NCI-H524 (cell line): ENCODE measurements around the gene GNRHR.
"Not testable (repeated sequence)": the region's sequence is repeated elsewhere in the genome, so short reads cannot be mapped to it uniquely, and the experiment has no call there.

ENCODE experiments used
- DNase-seq, 2 experiments: peaks; one replicate each; lab custom pipeline; 2025; lab: John Stamatoyannopoulos, UW

GNRHR gene, protein sequence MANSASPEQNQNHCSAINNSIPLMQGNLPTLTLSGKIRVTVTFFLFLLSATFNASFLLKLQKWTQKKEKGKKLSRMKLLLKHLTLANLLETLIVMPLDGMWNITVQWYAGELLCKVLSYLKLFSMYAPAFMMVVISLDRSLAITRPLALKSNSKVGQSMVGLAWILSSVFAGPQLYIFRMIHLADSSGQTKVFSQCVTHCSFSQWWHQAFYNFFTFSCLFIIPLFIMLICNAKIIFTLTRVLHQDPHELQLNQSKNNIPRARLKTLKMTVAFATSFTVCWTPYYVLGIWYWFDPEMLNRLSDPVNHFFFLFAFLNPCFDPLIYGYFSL

DNA sequence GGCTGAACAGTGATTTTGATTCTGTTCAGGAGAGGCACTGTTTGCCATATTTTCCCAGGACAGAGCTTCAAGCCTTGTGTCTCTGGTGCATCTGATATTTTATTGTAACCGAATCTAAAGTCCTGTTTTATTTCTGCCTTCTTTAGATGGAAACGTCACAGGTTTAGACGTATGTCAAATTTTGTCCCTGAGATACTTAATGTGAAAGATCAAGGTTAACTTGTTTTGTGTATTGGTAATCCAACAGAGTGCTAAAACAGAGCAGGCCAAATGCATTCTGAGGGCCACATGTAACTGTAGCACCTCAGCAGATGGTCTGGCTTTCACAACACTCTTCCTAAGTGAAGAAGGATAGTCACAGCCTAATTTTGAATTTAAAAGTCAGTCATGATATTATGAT lies at the start of gene GNRHR:
GNRHR (minus strand) TSS at position 101 of the 400 bp plus-strand sequence; CDS start at position 48, 53 bp downstream.
- DNase-seq, result peak in 1 of 2 experiments; percentile 49

DNA sequence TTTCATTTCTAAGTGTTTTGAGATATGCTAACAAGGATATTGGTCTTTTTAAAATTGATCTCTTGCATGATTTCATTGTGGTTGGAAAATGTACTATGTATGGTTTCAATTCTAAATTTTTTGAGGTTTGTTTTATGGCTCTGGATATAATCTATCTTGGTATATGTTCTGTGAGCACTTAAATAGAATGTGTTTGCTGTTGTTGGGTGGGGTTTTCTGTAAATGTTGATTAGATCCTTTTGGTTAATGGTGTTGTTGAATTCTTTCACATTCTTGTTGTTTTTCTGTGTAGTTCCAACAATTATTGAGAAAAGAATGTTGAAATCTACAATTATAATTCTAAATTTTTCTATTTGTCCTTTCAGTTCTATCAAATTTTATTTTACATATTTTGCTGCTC lies 42.6 kb upstream of the GNRHR start:
- no peak for DNase-seq

DNA sequence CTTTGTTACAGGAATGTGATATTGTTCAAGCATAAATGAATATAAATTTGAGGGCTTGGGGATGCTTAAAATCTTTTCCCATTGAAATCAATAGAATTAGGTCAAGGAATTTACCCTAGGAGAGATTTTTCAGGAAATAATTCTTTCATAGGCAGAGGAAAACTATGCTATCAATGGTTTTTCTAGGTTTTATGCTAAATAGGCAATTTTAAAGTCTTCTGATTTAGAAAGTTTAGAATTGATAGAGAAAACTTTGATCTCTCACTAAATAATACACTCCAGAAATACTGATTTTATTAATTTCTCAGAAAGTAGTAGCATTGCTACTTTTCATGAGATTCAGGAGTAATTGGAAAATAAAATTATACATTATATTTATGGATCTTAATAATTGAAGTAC lies 36.5 kb upstream of the GNRHR start:
- no peak for DNase-seq

DNA sequence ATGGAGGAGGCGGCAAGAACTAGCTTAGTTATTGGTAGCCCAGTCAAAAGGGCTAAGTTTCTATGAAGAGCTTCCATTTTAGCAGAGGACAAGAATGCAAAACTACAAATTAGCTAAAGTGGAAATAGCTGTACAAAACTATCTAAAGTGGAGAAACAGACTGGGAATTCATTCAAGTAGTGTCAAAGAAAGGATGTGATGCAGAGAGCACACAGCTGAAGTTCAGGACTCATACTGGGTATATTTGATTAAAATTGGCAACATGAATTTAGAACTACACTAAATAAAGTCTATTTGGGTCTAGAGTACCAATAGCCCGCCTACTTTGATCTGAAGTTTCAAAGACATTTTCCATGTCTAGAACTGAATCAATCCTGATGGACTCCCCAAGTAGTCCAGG lies 33.1 kb upstream of the GNRHR start:
- DNase-seq, result no peak

DNA sequence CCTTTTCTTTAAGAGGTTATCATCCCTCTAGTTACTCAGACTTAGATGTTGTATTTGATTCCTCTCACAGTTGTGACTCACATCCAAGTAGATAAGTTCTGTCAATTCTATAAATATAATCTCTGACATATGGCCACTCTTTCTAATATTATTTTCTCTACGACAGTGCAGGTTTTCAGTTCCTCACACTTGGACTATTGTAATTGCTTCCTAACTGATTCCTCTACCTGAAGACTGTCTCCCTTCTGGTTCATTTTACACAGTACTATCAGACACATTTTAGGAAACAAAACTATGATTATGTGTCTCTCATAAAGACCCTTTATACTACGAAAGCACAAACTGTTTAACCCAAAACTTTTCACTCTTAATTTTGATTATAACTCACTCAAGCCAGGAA lies 31.3 kb upstream of the GNRHR start:
- DNase-seq, result peak in 1 of 2 experiments; percentile 61

DNA sequence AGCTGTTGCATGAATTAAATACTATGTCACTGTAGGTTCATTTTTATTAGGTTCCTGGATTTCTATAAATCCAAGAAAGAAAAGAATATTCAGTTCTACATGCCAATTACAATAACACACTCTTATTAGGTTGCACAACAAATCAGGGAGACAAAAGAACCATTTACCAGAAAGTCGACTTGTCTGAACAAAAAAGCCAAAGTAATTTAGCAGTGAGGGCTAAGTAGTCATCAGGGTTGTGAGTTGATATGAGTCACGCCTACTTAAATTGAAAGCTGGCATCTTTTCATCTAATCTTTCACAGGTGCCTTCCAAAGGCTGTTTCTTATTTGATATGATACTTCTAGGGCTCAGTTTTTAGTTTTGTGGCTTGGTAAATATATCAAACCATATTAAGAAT lies 25.4 kb upstream of the GNRHR start:
- DNase-seq, result peak; percentile 67 to 88

DNA sequence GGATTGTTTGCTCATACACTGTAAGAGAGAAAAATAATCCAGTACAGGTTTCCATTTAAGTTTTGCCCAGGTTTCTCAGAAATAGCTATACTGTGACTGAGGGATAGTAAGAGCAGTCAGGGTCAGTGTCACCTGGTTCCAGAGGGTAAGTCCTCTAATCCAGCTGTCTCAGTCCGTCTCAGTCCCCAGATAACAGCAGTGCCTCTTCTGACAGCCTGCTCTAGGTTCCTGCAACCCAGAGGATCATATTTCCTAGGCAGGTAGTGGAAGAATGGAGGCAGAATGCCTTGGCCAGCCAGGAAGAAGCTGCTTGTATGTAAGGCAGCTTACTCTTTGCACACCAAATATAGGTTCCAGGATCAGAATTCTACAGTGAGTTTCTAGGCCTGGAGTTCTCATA lies 22.6 kb upstream of the GNRHR start:
- DNase-seq, result peak; percentile 49 to 87

DNA sequence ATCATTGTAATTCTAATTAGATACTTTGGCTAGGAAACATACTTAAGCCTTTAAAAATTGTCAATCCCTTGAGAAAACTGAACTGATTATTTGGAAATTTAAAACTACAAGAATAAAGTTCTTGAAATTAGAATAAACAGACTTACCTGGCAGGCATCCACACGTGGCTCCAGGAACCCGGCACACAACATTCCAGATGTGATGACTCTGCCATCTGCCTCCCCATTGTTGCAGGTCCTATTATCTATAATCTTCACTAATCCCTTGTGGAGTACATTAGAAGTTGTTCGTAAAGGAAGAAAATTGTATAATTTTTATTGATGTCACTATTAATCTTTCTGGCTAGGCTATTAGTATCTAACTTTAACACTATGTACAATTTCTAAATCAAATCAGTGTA lies 16.2 kb upstream of the GNRHR start:
- DNase-seq, result peak; percentile 81 to 86

DNA sequence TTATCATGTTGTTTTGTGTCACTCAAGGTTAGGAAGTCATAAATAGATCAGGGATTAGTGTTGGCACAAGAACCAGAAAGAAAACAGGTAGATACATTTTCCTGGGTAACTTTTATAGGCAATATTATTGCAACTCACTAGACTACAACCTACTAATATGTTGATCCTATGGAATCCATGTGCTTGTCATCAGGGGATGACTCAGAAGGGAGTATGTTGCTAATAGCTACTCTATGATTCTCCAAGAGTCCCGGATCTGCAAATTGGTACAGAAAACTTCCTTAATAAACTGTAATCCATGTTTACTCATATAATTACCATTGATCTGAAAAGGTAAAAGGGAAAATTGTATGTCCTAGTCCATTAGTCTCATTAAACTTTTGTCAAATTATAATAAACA lies 11.7 kb upstream of the GNRHR start:
- no peak for DNase-seq

DNA sequence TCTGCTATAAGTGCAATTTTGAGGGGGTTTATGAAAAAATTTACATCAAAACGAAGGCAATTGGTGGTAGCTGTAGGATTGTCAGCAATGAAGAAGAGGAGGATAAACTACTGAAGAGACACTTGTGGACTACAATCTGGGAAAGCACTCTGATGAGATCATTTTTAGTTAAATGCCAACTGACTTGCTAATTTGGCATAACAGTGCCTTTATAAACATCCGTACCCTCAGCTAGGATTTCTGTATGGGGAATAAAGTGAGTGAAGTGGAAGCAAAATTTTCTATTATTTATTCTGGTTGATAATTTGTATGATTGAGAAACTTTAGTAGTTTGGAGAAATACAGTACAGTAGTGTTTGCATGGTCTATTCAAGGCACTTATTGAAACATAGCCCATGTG lies 11.2 kb upstream of the GNRHR start:
- peak in 1 of 2 experiments; percentile 54 for DNase-seq

DNA sequence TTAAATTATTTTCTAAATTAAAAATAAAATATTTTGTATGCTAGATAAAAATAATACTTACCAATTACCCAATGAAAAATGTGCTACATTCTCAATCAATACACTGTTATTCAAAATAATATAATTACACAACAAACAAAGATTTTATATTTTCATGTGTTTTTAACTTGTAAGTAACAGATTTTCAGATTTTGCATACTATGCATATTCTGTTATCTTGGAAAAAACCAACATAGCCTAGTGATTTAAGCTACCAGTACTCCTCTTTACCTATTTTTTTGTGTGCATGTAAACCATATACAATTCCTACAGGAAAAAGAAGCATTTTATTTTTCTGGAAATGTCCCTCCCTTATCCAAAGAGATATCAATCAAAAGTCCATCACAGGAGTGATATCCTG lies 10.0 kb upstream of the GNRHR start:
- no peak for DNase-seq

DNA sequence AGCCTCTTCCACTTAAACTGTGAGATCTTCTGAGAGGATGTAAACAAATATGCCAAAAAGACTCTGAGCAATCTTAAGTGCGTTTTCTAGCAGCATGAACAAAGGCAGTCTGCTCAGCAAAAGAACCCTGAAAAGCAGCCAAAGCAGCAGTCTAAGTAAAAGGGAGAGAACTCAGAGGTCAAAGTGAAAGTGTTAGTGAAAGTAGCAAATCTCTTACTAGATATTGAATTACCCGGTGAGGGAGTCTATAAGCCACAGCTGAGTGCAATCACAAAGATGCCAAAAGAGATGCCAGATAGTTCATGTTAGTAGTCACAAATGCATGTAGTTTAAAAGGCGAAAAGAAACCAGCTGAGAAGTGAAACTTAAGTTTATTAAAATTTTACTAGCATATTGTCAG lies 7.9 kb upstream of the GNRHR start:
- DNase-seq, result peak in 1 of 2 experiments; percentile 53

DNA sequence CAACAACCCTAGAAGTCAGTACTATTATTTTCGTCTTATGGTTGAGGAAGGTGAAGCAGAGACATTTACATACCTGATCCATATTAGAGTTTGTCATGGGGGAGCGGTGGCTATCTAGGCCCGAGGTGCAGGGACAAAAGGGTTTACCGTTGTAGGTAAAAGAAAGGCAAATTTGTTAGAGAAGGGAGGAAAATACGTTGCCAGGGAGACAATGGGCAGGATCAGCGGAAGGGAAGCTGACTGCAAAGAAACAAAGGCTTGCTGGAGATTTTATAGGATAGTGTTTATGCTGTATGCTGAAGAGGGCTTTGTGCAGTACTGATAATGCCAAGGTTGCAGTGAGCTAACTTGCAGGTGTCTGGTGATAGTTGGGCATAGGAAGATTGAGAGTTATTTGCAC lies 2.8 kb upstream of the GNRHR start:
- not testable (repeated sequence) for DNase-seq

DNA sequence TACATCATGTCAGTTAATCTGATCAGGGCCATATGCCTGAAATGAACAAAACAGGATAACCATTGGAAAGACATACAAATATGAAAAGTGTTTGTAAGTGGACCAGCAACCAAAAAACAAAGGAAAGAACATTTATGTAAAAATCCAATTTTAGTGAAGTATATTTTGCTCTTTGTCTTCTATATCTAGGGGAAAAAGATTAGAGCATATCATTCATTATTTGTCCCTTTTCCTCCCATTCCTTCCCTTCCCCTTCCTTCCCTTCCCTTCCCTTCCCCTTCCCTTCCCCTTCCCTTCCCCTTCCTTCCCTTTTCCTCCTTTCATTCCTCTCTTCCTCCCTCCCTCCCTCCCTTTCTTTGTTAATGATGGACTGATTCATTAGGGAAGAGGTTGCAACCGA lies 1.8 kb upstream of the GNRHR start:
- DNase-seq, result no peak

DNA sequence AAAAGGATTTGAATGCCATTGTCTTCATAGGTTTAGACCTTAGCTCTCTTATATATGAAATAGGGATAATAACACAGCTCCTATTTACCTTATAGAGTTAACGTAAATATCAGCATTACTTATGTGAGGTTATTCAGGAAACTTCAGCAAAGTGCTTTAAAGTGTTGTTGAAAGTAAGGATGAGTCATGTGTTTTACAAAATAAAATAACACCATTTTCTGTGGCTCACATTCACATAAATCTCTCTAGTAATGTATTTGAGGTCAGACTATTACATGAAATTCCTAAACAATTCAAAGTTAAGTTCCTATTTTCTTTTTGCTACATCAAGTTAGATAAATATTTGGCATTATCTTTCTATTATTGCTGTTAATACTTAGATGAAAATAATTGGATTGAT lies 2.9 kb downstream of the GNRHR start:
- no peak for DNase-seq

DNA sequence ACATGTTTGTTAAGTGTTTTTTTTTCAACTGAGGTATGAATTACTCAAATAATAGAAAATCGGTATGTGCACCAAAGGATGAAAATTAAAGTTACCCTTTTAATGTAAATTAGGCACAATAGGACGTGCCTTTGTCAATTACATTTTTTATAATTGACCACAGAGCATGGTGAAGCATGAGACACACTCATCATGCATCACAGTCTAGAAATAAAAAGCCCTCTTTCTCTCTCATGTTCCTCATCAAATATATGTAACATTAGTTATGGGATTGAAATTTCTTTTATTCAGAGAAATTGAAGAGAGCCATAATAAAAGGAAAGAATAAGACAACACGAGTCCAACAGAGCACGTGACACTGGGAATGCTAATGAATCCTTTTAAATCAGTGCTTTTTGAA lies 3.5 kb downstream of the GNRHR start:
- DNase-seq, result no peak

DNA sequence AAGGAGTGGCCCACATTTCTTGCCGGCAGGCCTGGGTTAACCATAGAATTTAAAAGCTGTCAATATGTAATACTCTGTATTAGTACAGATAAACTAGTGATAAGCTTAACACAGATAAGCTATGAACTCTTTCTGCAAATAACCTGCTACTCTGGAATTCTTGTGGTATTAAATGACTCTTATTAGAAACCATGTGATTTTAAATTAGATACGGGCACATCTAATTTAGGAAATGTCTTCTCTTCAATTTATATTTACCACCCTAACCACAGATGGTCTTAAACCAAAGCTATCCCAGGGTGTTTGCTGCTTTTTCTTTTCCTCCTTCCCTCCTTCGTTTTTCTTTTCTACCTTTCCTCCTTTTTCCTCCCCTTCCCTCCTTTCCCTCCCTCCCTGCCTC lies 4.9 kb downstream of the GNRHR start:
- no peak for DNase-seq

DNA sequence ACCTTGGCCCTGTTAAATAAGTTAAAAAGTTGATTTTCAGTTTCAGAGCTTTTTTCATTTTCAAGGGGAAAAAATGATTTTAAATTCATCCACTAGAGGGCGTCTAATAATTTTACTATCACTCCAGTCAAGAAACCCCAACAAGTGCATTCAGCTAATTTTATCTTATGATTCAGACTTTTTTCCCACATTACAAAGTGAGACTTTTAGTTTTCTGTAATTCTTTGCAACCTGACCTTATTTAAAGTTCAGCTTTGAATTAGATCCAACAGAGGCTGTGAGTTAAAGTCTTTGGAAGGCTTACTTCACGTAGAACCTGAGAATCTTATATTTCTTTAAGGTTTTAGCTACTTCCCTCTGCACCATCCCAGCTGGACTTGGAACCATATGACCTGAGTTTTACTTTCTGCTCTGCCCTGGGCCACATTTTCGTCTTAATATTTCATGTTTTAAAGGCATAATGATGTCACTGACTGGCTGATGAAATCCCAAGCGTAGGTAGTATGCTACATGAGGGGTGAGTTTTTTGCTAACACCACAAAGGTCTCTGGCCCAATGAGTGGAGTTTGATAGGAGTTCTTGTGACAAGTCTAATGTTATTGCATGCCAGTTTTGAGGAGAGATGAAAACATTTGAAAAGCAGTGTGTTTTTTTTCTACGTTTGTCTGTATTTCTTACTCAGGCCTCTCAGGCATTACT lies 7.2 kb downstream of the GNRHR start:
- peak in 1 of 2 experiments; percentile 34 for DNase-seq

DNA sequence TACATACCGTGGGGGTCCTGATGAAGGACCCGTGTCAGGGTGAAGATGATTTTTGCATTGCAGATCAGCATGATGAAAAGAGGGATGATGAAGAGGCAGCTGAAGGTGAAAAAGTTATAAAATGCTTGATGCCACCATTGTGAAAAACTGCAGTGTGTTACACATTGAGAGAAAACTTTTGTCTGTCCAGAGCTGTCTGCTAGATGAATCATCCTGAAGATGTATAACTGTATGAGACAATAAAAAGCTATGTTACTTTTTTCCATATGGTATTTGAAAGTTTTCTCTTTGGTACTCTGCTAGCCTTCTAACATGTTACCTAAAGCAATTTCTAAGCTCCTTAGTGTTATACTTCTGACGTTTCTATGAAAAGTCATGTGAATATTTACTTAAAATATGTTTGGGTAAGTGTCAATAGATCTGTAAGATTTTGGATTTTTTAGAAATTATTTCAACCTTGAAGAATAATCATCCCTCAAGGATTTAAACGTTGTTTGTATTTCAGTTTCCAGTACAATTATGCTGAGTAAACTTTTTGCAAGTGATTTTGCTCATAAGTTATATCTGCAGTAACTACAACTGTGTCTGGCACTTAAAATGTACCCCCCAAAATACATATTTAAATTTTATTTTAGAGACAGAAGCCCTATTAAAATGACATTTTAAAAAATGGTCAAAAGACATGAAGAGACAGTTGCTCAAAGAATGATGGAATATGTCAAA lies 9.5 kb downstream of the GNRHR start:
- DNase-seq, result no peak

DNA sequence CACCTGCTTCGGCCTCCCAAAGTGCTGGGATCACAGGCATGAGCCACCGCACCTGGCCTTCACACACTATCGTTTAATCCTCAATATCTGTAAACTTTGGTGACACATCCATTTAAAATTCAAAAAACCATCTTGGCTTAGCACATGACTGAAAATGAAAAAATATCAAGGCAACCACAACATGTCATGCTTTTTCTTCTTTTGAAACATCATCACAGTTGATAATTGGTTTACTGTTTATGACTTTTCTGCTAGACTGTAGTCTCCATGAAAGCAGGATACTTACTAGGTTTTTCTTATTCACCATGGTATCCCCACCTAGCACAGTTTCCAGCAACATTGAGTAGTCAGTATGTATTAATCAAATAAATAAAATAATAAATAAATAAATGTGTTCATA lies 11.0 kb downstream of the GNRHR start:
- DNase-seq, result no peak

DNA sequence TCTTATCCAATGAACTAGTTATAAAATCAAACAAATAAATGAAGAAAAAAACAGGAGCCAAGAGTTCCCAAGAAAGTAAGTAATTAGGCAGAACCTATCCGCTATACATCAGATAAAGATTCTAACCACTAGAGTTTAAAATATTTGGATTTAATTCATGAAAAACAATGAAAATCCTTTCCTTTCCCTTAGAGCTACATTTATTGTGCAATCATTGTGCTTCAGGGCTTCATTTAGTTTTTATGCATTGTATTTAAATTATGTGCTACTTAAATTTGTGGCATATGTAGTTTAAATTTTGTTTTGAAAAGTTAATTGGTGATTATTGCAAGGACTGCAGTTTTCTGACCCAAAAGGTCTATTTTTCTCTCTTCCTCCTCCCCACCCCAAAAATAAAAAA lies 17.9 kb downstream of the GNRHR start:
- DNase-seq, result no peak

DNA sequence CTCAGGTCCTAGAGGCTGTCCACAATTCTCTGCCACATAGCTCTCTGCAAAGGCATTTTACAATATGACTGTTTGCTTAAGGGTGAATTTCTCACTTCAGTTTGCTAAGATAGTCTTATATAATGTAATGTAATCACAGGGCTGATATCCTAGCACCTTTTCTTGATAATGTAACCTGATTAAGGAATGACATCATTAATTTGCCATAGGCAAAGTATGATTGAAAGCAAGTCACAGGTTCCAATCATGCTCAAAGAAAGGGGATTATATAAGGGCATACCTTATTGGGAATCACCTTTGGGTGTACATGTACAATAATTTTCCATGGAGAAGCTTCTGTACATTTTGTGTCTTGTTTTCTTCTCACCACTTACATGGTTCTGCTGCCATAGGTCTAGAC lies 18.9 kb downstream of the GNRHR start:
- DNase-seq, result no peak

DNA sequence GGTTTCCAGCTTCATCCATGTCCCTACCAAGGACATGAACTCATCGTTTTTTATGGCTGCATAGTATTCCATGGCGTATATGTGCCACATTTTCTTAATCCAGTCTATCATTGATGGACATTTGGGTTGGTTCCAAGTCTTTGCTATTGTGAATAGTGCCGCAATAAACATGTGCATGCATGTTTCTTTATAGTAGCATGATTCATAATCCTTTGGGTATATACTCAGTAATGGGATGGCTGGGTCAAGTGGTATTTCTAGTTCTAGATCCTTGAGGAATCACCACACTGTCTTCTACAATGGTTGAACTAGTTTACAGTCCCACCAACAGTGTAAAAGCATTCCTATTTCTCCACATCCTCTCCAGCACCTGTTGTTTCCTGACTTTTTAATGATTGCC lies 23.7 kb downstream of the GNRHR start:
- not testable (repeated sequence) for DNase-seq
